GM12878 (cell line): ENCODE measurements around the gene KCNK4. TPM values are rescaled to one million over a fixed set of nuclear protein-coding genes. Genes with fewer than 3 reads are reported as not detected.

Source experiments
- BMI1 ChIP-seq: fragments of 450-650 bp; IDR thresholded peaks from 2 replicates; pipeline ENCODE4 v1.6.1; 2016; ENCODE audit warnings: mild to moderate bottlenecking, moderate library complexity, borderline replicate concordance
- CREM ChIP-seq: IDR thresholded peaks from 2 replicates; pipeline ENCODE4 v1.6.1; 2014; ENCODE audit warnings: antibody characterized with exemption, low read depth
- EGR1 ChIP-seq, 2 experiments: IDR thresholded peaks; 1 replicate in 1 of 2; 2 replicates in 1 of 2; pipeline ENCODE4 v1.6.1; 2011 to 2012; ENCODE audit warnings: low read depth in 2 of 2, low read length in 2 of 2, borderline replicate concordance in 1 of 2, mild to moderate bottlenecking in 1 of 2, moderate library complexity in 1 of 2
- GABPA ChIP-seq: IDR thresholded peaks from 2 replicates; pipeline ENCODE4 v1.6.1; 2014; ENCODE audit warnings: antibody characterized with exemption, low read depth, mild to moderate bottlenecking, inconsistent platforms
- GATAD2B ChIP-seq: fragments of 450-650 bp; conservative IDR thresholded peaks from 2 replicates; pipeline ENCODE4 v1.6.1; 2017; ENCODE audit warnings: low read depth, mild to moderate bottlenecking, moderate library complexity
- NR2C1 ChIP-seq: fragments of 450-650 bp; IDR thresholded peaks from 2 replicates; pipeline ENCODE4 v1.6.1; 2017; ENCODE audit warnings: antibody characterized with exemption, mild to moderate bottlenecking, moderate library complexity
- NR2C2 ChIP-seq: IDR thresholded peaks from 2 replicates; pipeline ENCODE4 v1.6.1; 2011; ENCODE audit warnings: borderline replicate concordance, low read depth; ENCODE audit not compliant: control insufficient read depth, insufficient read length
- PAX5 ChIP-seq: IDR thresholded peaks from 2 replicates; pipeline ENCODE4 v1.6.1; 2011; ENCODE audit warnings: low read depth, low read length, borderline replicate concordance
- POLR2A ChIP-seq: IDR thresholded peaks from 2 replicates; pipeline ENCODE4 v1.6.1; 2011; ENCODE audit warnings: low read depth, mild to moderate bottlenecking, low read length
- POLR2AphosphoS2 ChIP-seq: IDR thresholded peaks from 2 replicates; pipeline ENCODE4 v1.6.1; 2011; ENCODE audit warnings: low read depth, mild to moderate bottlenecking, low read length, improper control_type of control experiment, moderate library complexity
- RB1 ChIP-seq: fragments of 450-650 bp; formaldehyde crosslinking; IDR thresholded peaks from 2 replicates; pipeline ENCODE4 v1.6.1; 2017; ENCODE audit warnings: mild to moderate bottlenecking, borderline replicate concordance
- polyA plus RNA-seq, 11 experiments: library from polyadenylated mRNA; depleted of rRNA in 4 of 11; unstranded in 6 of 11; stranded (reverse) in 5 of 11; fragments of >200 nt; fragmentation: Nextera tagmentation in 4 of 11; fragmentation: Illumina TruSeq in 1 of 11; extraction: Ambion mirVana in 4 of 11; extraction: Trizol in 1 of 11; gene quantifications; 1 replicate in 1 of 11; 2 replicates in 10 of 11; pipeline versions ENCODE4 v1.2.1 to v1.2.3, GENCODE V29; 2011 to 2016; ENCODE audit warnings: inconsistent platforms in 2 of 11, missing spikeins in 2 of 11, low read depth in 1 of 11
- total RNA-seq, 4 experiments: library from RNA; depleted of rRNA in 3 of 4; stranded (reverse); fragments of >200 nt in 3 of 4; fragmentation: Illumina TruSeq in 1 of 4; extraction: Trizol in 1 of 4; gene quantifications; 2 replicates each; pipeline versions ENCODE4 v1.2.1 to v1.2.3, GENCODE V29; 2013 to 2021
- TF ChIP-seq, protein P1 (sequence below): fragments of 450-650 bp; IDR thresholded peaks from 2 replicates; pipeline ENCODE4 v1.6.1; 2016; ENCODE audit warnings: mild to moderate bottlenecking, moderate library complexity, borderline replicate concordance

KCNK4 gene
- total and polyA plus RNA-seq, 10 of the 15 experiments (the other 5 are each of a cell fraction or from before 2014, with no cell fraction given): 0.04 TPM; not detected in 9

GRCh38 chr11:64246871-64247728 lies 44.0 kb upstream of the KCNK4 start, which contains the start of gene PPP1R14B (continued):
- TF ChIP-seq, protein P1, sequence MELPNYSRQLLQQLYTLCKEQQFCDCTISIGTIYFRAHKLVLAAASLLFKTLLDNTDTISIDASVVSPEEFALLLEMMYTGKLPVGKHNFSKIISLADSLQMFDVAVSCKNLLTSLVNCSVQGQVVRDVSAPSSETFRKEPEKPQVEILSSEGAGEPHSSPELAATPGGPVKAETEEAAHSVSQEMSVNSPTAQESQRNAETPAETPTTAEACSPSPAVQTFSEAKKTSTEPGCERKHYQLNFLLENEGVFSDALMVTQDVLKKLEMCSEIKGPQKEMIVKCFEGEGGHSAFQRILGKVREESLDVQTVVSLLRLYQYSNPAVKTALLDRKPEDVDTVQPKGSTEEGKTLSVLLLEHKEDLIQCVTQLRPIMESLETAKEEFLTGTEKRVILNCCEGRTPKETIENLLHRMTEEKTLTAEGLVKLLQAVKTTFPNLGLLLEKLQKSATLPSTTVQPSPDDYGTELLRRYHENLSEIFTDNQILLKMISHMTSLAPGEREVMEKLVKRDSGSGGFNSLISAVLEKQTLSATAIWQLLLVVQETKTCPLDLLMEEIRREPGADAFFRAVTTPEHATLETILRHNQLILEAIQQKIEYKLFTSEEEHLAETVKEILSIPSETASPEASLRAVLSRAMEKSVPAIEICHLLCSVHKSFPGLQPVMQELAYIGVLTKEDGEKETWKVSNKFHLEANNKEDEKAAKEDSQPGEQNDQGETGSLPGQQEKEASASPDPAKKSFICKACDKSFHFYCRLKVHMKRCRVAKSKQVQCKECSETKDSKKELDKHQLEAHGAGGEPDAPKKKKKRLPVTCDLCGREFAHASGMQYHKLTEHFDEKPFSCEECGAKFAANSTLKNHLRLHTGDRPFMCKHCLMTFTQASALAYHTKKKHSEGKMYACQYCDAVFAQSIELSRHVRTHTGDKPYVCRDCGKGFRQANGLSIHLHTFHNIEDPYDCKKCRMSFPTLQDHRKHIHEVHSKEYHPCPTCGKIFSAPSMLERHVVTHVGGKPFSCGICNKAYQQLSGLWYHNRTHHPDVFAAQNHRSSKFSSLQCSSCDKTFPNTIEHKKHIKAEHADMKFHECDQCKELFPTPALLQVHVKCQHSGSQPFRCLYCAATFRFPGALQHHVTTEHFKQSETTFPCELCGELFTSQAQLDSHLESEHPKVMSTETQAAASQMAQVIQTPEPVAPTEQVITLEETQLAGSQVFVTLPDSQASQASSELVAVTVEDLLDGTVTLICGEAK: 0 out of 2 replicates have a peak, but pooled peaks have one; percentile 35
- TF ChIP-seq NR2C1 (peak; percentile 61), POLR2AphosphoS2 (no peak), GABPA (no peak), EGR1 (IDR thresholded peaks at IDR 0.05; ENCODE audit: borderline replicate concordance in 1 of 2, low read depth in 2 of 2, low read length in 2 of 2) (peak in 1 of 2 experiments; percentile 57; a peak in 2 of 3 replicates), GATAD2B (peak; percentile 51), PAX5 (no peak), RB1 (0 out of 2 replicates have a peak, but pooled peaks have one; percentile 18), NR2C2 (no peak), CREM (0 out of 2 replicates have a peak, but pooled peaks have one; percentile 46), POLR2A (peak; percentile 13), BMI1 (no peak)
